HCT116 (cell line): Measurements from ENCODE around the gene OCA2.

Experiments
- CEBPB ChIP-seq: IDR thresholded peaks from 2 replicates; pipeline ENCODE4 v1.6.1; 2012; ENCODE audit warnings: low read depth
- CTCF ChIP-seq, 3 experiments: fragments of 200-600 bp in 1 of 3; sonication (generic) in 1 of 3; IDR thresholded peaks in 2 of 3; conservative IDR thresholded peaks in 1 of 3; 2 replicates each; pipeline ENCODE4 v1.5.1; 2012 to 2017; ENCODE audit warnings: low read depth in 2 of 3, low read length in 2 of 3, antibody characterized with exemption in 1 of 3, borderline replicate concordance in 1 of 3, control low read depth in 1 of 3, mild to moderate bottlenecking in 1 of 3, mixed read lengths in 1 of 3, mixed run types in 1 of 3, moderate library complexity in 1 of 3; ENCODE audit not compliant: insufficient read depth in 1 of 3
- EZH2phosphoT487 ChIP-seq: fragments of 200-600 bp; IDR thresholded peaks from 2 replicates; pipeline ENCODE4 v1.6.1; 2018; ENCODE audit warnings: antibody characterized with exemption, borderline replicate concordance
- POLR2A ChIP-seq: IDR thresholded peaks from 2 replicates; pipeline ENCODE4 v1.7.0; 2011; ENCODE audit warnings: borderline replicate concordance; ENCODE audit not compliant: insufficient read depth, insufficient read length; ENCODE audit errors: extremely low read depth
- POLR2AphosphoS5 ChIP-seq: IDR thresholded peaks from 2 replicates; pipeline ENCODE4 v1.6.1; 2011; ENCODE audit warnings: mild to moderate bottlenecking, low read depth, low read length, moderate library complexity
- REST ChIP-seq: IDR thresholded peaks from 2 replicates; pipeline ENCODE4 v1.6.1; 2012; ENCODE audit warnings: low read depth
- SIN3A ChIP-seq: IDR thresholded peaks from 2 replicates; pipeline ENCODE4 v1.6.1; 2012; ENCODE audit warnings: low read depth
- ZBTB33 ChIP-seq: IDR thresholded peaks from 2 replicates; pipeline ENCODE4 v1.6.1; 2011; ENCODE audit warnings: mild to moderate bottlenecking, low read length, moderate library complexity; ENCODE audit not compliant: insufficient replicate concordance; ENCODE audit errors: extremely low read depth

- TF ChIP-seq CTCF (IDR thresholded peaks at IDR 0.05 in 2 of 3, conservative IDR thresholded peaks at IDR 0.05 in 1 of 3; ENCODE audit: borderline replicate concordance in 1 of 3, insufficient read depth in 1 of 3, low read depth in 2 of 3, low read length in 2 of 3) = no peak
- no peak for TF ChIP-seq POLR2A
- no peak for TF ChIP-seq SIN3A
- TF ChIP-seq POLR2AphosphoS5 = no peak
- no peak for TF ChIP-seq ZBTB33
- no peak for TF ChIP-seq EZH2phosphoT487
- no peak for TF ChIP-seq CEBPB
- TF ChIP-seq REST = no peak
Measured at GRCh38 chr15:27985099-27985498, 114.0 kb downstream of the OCA2 start.
